ENCODE data around the gene SLITRK5.

SLITRK5 gene

GRCh38 chr13:87712012-87712411, 40.8 kb downstream of the SLITRK5 start:
- DNase-seq, result no peak
